ENCODE data around the gene RSRC2. TPM values are rescaled to one million over a fixed set of nuclear protein-coding genes. Genes with fewer than 3 reads are reported as not detected.

Gene RSRC2
- total and polyA plus RNA-seq, 9 of the 15 experiments (the other 6 are each of a cell fraction or from before 2014, with no cell fraction given), result 52.6 to 123 (median 80.3) TPM

- TF ChIP-seq ARID3B (CRISPR knock-in tag; IDR thresholded peaks at IDR 0.05; ENCODE audit: borderline replicate concordance) (no peak), BRCA1 (IDR thresholded peaks at IDR 0.05) (no peak), BRCA1 (CRISPR knock-in tag; IDR thresholded peaks at IDR 0.05) (no peak), VEZF1 (CRISPR knock-in tag; IDR thresholded peaks at IDR 0.05) (no peak), POLR2G (IDR thresholded peaks at IDR 0.05; ENCODE audit: low read depth, low read length) (0 out of 2 replicates have a peak, but pooled peaks have one; percentile 19), ZNF197 (CRISPR knock-in tag; IDR thresholded peaks at IDR 0.05; ENCODE audit: low read depth) (no peak), ZNF586 (CRISPR knock-in tag; conservative IDR thresholded peaks at IDR 0.05) (no peak), ZNF444 (CRISPR knock-in tag; IDR thresholded peaks at IDR 0.05) (no peak), ZNF3 (CRISPR knock-in tag; IDR thresholded peaks at IDR 0.05) (no peak), SRSF1 (IDR thresholded peaks at IDR 0.05; ENCODE audit: low read depth, low read length) (no peak), ASH1L (IDR thresholded peaks at IDR 0.05; ENCODE audit: borderline replicate concordance, low read depth, partially characterized antibody) (no peak)
These were observed 11.5 kb downstream of the RSRC2 start (continued) for GRCh38 chr12:122515275-122515674.

Data from K562 (cell line).